Measurements from ENCODE around the gene RAD51B.
A peak's percentile ranks its signal among the peaks of the same experiment; 100 is the strongest.
"Not testable (repeated sequence)": the region's sequence is repeated elsewhere in the genome, so short reads cannot be mapped to it uniquely, and the experiment has no call there.

The RAD51B gene

GRCh38 chr14:68253160-68253780 lies 433.7 kb downstream of the RAD51B start:
- DNase-seq (ENCODE audit: low read depth) = no peak

DNA sequence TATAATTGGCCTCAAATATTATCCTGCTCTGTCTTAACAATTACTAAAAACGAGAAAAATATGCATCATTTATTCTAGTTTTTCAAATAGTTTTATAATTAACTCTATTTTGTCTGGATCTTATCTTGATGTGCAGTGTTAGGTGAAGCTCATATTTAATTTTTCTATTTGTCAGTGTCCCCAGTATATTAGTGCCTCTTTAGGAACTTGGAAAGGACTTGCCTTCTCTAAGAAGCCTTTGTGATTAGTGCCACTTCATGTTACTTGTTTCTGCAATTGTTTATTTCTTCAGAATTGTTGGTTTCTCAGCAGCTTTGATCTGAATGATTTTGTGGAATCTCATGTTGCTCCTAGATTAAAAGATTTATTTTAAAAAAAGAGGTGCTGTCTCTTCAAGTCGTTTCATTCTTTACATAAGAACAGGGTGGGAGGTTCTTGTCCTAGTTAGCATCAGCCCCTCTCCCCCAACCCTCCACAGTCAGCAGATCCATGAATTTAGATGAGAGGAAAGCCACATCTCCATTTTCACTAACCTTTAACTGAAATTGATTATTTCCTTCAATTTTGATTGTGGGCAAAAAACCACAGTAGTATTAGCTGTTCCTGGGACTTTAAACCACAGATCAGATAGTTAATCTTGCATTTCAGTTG lies 434.4 kb downstream of the RAD51B start:
- no peak for DNase-seq (ENCODE audit: low read depth)

GRCh38 chr14:68254669-68255527 lies 435.3 kb downstream of the RAD51B start:
- no peak for DNase-seq (ENCODE audit: low read depth)

DNA sequence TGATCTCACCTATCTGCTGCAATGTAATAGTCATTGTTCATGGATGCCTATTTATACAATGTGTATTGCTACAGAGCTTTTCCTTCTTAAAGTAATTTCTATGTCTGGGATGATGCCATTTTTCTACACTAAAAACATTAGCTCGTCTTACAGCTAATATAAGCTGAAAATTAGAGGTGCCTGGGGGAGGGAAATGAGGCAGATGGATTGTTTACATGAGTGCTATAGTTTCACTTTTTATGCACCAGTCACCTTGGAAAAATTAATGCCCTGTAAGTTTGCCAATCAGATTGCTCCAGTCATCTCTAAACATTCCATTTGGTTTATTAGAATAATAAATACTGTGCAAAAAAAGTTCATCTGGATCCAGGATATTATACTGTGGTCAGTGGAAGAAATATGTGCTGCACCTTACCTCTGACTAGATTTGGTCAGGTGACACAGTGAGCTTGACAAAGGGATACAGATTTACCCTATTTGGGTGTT lies 436.2 kb downstream of the RAD51B start:
- no peak for DNase-seq (ENCODE audit: low read depth)

DNA sequence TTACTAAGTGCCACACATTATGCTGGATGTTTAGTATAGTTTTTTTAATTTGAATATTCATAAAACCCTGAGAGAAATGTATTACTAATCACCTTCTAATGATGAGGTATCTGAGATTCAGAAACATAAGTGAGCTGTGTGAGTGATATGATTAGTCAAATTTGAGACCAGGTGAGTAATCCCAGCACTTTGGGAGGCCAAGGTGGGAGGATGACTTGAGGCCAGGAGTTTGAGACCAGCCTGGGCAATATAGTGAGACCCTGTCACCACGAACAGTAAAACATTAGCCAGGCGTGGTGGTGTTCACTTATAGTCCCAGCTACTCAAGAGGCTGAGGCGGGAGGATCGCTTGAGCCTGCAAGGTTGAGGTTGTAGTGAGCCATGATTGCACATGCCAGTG lies 438.4 kb downstream of the RAD51B start:
- DNase-seq (ENCODE audit: low read depth) = no peak

GRCh38 chr14:68258995-68259394 lies 439.4 kb downstream of the RAD51B start:
- DNase-seq (ENCODE audit: low read depth) = not testable (repeated sequence)

DNA sequence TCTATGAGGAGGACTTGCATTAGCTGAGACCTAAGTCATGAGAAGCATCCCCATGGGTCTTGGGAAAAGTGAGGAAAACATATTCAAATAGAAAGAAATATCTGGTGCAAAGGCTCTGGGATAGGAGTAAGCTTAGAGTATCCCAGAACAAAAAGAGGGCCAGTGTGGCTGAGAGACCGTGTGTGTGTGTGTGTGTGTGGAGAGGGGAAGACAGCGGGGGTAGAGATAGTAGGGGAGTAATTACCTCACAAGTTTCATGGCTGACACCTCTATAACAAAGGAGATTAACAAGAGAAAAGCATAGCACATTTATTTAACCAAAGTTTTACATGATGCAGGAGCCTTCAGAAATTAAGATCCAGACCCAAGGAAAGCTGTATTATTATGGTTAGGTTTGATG lies 440.5 kb downstream of the RAD51B start:
- DNase-seq (ENCODE audit: low read depth) = no peak

- DNase-seq (ENCODE audit: low read depth) = no peak
Measured at GRCh38 chr14:68261092-68261842, 441.7 kb downstream of the RAD51B start.

GRCh38 chr14:68262567-68262966 lies 443.0 kb downstream of the RAD51B start:
- DNase-seq (ENCODE audit: low read depth) = no peak

- DNase-seq (ENCODE audit: low read depth) = no peak
Measured at GRCh38 chr14:68263563-68264259, 444.1 kb downstream of the RAD51B start.

DNA sequence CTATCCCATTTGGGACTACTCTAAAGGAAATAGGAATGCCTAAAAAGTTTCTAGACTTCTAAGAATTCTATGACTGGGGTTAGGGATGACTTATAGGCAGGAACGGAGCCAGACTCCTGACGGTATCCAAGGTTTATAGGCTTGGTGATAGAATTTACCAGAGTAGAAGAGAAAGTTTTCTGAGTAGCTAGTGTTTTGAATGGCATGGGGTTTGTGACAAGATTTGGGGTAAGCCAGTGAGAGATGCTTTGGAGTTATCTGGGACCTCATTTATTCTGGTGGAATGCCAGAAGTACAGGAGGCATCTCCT lies 444.6 kb downstream of the RAD51B start:
- DNase-seq (ENCODE audit: low read depth) = no peak

DNA sequence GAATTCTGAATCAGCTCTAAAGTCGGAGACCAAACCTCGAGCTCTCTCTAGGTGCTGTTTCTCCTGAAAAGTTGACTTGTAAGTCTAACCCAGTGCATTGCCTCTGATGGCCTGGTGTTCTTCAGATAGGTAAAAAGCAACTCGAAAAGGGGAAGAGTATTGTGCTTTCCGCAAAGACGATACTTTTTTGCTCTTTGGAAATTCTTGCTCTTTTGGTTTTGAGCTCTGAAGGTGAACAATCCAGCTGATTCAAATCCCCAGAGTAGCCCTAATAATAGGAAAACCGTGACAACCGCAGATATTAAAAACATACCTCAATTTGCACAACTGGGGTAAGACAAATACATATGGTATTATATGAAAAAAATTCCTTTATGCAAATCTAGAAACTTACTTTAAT lies 447.4 kb downstream of the RAD51B start:
- DNase-seq (ENCODE audit: low read depth) = no peak

DNA sequence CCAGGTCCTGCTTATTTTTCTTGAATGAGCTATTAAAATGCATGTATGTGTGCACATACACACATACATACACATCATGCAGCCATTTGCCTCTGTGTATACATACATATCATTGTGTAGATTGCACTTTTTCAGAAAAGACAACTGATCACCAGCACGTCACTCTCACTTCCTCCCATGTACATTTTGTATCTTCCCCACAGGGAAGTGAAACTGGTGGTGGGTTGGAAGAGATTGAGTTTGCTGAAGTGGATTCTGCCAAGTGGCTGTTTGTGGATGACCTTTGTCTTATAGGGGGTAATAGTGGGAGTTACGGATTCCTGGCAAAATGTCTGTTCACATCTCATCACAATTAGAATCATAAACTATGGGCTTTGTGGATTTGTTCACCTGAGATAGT lies 448.6 kb downstream of the RAD51B start:
- DNase-seq (ENCODE audit: low read depth) = no peak

DNA sequence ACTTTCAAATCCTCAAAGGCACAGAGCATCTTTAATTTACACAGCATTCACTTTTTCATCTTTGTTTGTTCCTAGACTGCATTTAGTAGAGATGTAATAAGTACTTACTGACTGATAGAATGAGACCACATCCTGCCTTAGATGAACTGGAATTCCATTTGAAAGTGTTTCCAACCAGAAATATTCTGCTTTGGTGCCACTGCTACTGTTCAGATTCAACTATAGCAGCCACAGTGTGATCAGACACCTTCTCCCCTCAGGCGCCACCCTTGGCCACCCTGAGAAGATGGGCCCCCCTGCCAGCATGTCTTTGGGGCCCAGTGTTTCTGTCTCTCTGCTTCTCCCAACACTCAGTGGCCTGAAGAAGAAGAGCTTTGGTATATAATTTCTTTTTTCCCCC lies 449.1 kb downstream of the RAD51B start:
- DNase-seq (ENCODE audit: low read depth) = no peak

GRCh38 chr14:68269136-68269927 lies 449.8 kb downstream of the RAD51B start:
- no peak for DNase-seq (ENCODE audit: low read depth)

- no peak for DNase-seq (ENCODE audit: low read depth)
Measured at GRCh38 chr14:68270342-68270741, 450.8 kb downstream of the RAD51B start.

DNA sequence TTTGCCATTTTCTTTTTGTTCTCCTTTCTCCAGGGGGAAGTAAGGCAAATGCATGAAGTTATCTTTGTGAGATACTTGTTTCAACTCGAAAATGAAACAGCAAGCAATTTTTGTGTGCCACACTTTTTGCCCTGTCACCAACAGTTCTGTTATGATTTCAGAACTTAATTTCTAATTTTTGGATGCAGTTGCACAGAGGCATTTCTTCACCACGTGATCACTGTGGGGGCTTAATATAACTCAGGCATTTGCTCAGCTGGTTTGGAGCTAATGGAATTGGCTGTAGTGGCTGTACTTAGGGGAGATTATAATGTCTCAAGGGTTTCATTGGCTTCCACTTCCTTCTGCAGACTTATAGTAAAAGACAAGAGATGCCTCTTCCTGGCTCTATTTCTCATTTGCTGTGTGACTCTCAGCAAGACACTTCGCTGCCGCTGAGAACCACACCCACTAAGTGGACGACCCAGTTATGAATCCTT lies 452.4 kb downstream of the RAD51B start:
- DNase-seq (ENCODE audit: low read depth) = no peak

GRCh38 chr14:68273413-68273812 lies 453.8 kb downstream of the RAD51B start:
- no peak for DNase-seq (ENCODE audit: low read depth)

GRCh38 chr14:68274725-68275124 lies 455.1 kb downstream of the RAD51B start:
- no peak for DNase-seq (ENCODE audit: low read depth)

DNA sequence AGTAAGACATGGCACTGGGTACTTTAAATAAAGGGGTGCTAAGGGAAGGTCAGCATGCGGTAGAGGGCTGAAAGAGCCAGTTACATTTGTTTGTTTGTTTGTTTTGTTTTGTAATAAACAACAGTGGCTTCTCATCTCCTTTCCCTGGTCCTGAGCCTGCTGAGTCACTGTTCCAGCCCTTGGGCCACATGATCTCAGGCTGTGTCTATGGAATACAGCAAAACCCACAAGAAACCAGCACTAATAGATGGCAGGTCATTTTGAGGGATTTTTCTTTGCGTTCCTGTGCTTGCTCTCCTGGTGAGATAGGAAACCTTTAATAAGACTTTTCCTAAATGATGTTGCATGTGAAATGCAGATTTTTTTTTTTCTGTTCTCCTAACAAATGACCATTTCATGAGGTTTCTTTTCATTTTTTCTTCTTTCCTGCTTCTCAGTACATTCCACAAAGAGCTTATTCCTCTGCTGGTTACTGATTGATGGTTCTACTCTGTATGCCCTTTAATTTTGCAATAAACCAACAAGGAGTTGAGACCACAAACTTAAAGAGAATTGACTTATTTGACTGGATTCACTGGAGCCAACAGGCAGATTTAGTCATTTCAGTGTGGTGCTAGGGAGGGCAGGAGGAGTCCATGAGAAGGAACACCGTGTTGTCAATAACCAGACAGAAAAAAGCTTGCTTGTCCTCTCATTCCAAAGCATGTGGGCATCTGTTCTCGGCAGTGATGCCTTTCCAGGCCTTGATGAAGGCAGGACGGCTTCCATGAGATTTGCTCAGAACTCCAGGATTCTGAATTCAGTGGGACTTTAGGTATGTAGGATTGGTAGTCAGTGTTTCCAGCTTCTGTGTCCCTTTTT lies 459.2 kb downstream of the RAD51B start:
- DNase-seq (ENCODE audit: low read depth) = peak; percentile 33

All from stromal cell of bone marrow (primary cell).